TTC549 (cell line): ENCODE results near the gene RNU4-1.
"Not testable (repeated sequence)": the region's sequence is repeated elsewhere in the genome, so short reads cannot be mapped to it uniquely, and the experiment has no call there.

Experiments
- FAIRE-seq: peaks from 2 replicates; lab custom pipeline; 2012; peaks lifted over from hg19 to GRCh38; lab: Jason Lieb, UNC

The RNU4-1 gene

DNA sequence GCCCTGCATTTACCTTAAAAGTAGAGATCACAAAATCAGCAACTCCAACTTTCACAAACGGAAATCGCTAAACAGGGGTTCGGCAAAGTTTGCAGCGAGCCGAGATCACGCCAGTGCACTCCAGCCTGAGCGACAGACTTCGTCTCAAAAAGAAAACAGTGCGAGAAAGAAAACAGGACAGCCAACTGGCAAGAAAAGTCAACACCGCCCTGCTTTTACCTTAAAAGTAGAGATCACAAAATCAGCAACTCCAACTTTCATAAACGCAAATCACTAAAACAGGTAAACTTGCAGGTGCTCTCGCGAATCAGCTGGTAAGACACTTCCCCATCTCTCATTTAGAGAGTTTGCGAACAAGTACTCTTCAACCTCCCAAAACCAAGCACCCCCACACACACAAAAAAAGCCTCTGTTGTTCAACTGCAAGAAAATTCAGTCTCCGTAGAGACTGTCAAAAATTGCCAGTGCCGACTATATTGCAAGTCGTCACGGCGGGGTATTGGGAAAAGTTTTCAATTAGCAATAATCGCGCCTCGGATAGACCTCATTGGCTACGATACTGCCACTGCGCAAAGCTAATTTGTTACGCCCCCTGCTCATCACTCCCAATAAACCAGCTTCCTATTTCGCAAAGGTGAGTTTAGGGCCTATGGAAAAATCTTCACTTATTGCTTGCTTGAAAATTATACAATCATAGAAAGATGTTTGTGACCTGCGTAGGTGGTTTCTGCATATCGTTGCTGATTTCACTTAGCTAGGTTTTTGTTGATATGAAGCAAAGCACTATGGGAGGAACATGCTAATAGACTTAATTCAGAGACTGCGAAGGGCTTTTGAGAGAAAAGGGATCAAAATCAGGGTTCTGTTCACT, at the start of gene RNU4-1:
Gene RNU4-1, minus strand, starts transcription at position 577 of the 871 bp plus-strand sequence.
- peak; percentile 89 for FAIRE-seq

DNA sequence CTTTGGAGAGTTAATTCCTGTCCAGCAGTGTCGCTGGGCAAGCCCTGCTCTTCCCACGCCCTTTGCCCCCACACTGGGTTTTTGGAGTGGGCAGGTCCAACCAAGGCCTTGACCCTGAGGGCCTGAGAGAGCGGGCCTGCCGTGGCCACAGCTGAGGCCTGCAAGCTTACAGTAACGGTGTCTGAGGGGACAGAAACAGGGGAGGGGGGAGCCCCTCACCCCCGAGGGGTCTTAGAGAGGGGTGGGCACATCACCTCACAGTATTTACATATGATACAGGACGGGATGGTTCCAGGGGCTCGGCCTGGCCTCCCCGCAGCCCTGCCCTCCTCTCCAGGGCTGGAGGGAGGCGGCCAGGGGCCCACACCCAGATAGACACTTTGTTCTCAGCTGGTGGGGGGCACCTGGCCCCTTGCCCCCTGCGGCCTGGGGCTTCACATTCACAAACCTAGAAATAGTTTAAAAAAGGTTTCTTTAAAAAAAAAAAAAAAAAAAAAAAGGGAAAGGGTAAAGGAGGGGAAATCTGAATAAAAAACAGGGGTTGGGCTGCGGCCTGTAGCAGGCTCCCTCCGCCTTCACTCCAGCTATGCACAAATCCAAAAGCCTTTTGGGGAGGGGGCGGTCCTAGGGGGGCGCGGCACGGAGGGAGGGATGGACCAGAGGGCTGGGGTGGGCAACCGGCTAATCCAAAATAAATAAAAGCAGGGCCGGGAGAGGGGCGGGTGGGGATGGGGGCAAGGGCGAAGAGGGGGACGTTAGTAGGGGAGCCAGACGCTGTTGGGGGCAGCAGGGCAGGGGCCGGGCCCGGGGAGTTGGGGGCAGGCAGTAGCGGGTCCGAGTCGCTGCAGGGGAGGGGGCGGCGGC, 49.4 kb upstream of the RNU4-1 start:
- no peak for FAIRE-seq

DNA sequence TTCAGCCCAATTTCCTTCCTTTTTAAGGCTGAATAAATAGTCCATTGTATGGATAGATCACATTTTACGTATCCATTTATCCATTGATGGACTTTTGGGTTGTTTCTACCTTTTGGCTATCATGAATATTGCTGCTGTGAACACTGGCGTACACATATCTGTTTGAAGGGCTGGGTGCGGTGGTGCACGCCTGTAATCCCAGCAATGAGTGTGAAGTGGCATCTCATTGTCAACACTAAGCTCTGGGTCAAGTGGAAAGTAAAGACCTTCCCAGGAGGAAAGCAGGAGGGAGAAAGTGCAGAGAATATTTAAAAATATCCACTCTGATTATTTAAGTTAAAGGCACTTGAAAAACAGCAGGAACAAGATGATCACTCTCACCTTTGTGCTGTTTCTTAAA, 46.2 kb upstream of the RNU4-1 start:
- no peak for FAIRE-seq

DNA sequence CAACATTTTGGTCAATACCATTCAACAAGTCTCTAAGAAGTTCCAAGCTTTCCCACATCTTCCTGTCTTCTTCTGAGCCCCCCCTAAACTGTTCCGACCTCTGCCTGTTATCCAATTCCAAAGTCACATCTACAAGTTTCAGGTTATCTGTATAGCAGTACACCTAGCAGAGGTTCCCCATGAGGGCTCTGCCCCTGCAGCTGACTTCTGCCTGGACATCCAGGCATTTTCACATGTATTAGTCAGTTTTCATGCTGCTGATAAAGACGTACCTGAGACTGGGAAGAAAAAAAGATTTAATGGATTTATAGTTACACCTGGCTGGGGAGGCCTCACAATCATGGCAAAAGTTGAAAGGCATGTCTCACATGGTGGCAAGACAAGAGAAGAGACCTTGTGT, 44.7 kb upstream of the RNU4-1 start:
- no peak for FAIRE-seq

DNA sequence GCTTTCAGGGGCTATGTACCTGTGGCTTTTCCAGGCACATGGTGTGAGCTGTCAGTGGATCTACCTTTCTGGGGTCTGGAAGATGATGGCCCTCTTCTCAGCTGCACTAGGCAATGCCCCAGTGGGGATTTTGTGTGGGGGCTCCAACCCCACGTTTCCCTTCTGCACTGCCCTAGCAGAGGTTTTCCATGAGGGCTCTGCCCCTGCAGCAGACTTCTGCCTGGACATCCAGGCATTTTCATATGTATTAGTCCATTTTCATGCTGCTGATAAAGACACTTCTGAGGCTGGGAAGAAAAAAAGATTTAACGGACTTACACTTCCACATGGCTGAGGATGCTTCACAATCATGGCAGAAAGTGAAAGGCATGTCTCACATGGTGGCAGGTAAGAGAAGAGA, 43.4 kb upstream of the RNU4-1 start:
- FAIRE-seq: not testable (repeated sequence)

DNA sequence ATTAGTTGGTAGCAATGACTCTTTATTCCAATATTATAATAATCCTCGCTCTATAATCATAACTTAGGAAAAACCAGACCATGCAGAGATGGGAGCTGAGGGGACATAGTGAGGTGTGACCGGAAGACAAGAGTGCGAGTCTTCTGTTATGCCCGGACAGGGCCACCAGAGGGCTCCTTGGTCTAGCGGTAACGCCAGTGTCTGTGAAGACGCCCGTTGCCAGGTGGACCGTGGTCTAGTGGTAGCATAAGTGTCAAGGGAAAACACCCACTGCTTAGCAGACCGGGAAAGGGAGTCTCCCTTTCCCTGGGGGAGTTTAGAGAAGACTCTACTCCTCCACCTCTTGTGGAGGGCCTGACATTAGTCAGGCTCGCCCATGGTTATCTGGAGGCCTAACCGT, 42.4 kb upstream of the RNU4-1 start:
- not testable (repeated sequence) for FAIRE-seq

DNA sequence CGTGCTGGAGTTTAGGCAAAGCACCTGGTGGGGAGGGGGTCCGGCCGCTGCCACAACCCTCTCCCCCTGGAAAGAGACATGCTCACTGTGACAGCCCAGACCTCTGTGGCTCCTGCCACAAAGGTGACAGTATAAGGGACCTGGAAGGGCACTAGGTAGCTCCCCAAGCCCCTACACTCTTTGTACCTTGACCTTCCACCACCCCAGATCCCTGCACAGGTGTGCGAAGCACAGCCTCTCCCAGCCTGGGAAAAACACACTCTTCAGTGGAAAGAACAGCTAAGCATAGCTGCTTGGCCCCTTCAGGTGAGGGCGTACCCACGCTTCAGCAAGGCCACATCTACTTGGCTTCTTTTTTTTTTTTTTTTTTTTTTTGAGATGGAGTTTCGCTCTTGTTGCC, 39.5 kb upstream of the RNU4-1 start:
- no peak for FAIRE-seq

DNA sequence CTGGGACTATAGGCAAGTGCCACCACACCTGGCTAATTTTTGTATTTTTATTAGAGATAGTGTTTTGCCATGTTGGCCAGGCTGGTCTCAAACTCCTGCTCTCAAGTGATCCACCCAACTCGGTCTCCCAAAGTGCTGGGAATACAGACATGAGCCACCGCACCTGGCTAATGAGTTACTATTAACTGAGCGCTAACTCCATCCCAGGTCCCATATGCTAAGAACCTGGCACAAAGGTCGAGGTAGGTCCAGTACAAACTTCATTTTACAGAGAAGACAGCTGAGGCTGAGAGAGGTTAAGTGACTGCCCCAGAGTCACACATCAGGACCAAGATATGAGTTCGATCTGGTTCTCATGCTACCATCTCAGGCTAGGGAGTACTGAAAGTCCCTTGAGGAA, 39.0 kb upstream of the RNU4-1 start:
- no peak for FAIRE-seq

DNA sequence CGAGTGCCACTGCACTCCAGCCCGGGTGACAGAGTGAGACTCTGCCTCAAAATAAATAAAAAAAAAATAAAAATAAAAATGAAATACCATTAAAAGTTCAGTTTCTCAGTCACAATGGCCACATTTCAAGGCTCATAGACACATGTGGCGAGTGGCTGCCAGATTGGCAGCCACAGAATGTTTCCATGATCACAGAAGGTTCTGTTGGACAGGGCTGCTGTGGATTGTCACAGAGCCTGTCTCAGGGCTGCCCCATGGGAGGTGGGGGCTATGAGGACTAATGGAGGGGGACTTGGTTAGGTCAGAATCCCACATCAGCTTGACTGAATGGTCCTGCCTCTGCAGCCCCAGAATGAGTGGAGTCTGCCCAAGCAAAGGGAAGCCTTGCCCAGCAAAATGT, 38.4 kb upstream of the RNU4-1 start:
- FAIRE-seq: no peak

DNA sequence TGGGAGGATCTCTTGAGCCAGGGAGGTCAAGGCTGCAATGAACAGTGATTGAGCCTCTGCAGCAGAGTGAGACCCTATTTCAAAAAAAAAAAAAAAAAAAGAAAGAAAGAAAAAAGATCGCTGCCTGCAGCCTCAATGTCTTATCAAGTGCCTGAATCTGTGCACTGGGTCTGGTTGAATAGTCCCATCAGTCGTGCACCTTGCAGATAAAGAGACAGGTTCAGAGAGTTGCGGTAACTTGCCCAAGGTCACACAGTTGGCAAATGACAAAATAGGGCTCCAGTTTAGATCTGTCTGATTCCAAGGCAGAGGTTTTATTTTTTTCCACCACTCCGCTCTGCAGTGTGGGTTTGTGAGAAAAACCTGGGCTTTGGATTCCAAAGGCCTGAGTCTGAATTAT, 35.2 kb upstream of the RNU4-1 start:
- no peak for FAIRE-seq

DNA sequence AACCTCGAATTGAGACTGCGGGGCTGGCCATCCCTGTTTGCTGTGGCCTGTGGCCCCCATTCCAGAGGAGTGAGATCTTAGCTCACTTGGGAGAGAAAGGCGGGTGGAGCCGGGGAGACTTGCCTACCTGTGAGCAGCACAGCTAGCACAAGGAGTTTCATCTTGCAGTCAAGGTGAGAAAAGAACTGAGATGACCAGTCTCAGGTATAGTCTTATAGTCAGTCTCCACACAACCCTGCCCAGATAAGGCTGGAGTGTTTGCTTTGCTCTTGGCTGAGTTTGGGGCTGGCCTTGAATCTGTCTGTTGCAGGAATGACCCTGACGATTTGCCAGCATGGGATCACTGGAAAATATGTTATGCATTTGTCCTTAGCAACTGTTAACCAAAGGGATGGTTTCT, 34.6 kb upstream of the RNU4-1 start, which contains the start of gene PLA2G1B:
Gene PLA2G1B, minus strand, starts transcription at position 187 of the 400 bp plus-strand sequence. Its CDS starts 26 bp downstream, at position 161.
- FAIRE-seq: no peak

DNA sequence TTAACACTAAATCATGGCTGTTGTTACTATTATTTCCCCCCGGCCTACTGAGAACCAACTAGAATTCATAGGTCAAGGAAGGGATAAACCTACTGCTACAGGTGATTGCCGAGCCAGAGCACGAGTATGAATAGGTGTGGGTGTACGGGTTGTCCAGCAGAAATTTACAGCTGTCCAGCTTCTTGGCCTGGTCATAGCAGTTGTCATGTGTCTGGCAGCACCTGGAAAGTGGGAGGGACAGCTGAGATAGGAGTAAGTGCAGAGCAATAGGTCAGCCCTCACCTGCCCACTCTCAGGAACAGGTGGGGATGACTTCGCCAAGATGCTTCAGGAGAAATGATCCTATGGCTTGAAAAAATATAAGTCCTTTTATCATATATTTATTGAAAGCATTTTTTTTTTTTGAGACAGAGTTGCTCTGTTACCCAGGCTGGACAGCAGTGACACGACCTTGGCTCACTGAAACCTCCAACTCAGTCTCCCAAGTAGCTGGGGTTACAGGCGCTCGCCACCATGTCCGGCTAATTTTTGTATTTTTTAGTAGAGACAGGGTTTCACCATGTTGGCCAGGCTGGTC, 31.9 kb upstream of the RNU4-1 start:
- FAIRE-seq: no peak

DNA sequence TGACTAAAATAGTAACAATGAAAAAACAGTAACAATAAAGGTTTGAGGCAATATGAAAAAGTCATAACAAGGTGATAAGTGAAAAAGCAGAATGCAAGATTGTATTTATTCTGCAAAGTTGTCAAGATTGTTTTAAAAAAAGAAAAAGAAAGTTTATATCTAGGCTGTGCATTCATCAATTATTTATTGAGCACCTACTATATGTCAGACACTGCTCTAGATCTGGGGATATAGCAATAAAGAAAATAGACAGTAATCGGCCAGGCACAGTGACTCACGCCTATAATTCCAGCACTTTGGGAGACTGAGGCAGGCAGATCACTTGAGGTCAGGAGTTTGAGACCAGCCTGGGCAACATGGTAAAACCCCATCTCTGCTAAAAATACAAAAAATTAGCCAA, 30.7 kb upstream of the RNU4-1 start:
- FAIRE-seq: no peak

DNA sequence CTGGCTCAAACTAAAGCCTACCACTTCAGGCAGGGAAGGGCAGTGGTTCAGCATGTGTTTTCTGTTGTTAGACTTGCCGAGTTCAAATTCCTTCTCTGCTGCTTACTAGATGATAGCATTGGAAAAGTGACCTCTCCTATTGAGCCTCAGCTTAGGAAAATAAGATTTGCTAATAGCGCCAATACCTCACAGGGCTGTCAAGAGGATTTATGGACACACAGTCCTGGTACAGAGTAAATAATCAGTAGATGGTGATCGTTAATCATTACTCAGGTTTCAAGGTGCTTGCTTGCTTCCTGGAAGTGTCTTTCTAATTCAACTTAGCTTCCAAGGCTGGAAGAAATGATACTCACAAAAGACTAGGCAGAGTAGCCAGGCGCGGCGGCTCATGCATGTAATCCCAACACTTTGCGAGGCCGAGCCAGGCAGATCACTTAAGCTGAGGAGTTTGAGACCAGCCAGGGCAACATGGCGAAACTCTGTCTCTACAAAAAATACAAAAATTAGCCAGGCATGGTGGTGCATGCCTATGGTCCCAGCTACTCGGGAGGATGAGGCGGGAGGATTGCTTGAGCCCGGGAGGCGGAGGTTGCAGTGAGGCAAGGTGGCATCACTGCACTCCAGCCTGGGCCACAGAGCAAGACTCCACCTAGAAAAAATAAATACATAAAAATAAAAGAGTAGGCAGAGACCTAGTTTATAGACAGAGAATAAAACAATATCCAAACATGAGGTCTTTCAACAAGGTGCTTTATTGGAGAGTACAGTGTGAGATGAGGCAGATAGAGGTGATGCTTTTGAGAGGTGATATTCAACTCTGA, 28.6 kb upstream of the RNU4-1 start:
- FAIRE-seq: no peak

DNA sequence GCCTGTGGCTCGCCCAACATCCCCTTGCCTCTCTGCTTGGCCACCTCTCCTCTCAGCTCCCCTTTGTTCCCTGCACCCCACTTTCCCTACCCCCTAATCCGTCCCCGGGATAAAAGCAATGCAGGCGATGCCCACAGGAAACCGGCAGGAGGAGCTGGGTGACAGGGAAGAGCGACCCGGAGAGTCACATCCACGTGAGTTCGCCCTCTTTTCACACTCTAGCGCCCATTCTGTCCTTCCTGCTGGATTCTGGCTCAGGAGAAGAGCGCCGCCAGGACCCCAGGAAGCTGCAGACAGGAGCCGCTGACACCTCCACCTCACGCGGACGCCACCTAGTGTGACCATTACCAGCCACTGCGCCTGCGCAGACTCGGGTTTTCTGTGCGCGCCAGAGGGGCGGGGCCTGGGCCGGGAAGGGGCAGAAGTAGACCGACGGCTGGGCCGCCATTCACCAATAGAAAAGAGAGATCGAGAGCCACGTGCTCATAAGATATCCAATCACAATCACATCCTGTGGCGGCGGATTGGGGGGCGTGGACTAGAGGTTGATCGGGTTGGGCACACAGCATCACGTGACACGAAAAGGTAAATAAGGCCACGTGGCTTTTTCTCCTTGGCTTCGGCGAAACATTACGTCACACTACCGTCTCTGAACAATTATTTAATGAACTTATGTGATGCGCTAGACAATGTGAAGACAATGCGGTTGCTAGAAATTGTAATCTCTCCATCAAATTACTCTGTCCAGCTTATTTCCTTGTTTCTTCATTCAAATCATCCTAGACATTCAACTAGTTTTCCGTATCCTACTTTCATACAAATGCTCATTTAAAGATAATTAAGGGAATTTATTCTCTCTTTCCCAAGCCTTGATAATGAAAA, 24.4 kb upstream of the RNU4-1 start:
- peak; percentile 98 for FAIRE-seq

DNA sequence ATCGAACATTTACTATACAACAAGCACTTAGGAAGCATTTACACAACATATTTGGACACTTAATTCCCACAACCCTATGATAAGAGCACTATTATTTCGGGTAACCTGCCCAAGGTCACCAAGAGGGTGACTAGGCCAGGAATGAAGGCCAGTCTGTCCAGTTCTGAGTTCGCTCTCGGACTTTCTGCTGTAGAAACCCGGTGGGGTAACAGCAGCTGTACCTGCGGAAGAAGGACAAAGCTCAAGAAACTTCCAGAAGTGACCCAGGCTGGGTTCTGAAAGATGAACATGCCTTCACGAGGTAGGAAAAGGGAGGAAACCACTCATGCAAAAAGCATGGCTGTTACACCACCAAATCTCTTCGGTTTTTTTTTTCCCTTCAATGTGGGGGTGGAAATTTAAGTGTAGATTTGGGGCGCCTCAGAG, 23.8 kb upstream of the RNU4-1 start:
- no peak for FAIRE-seq

DNA sequence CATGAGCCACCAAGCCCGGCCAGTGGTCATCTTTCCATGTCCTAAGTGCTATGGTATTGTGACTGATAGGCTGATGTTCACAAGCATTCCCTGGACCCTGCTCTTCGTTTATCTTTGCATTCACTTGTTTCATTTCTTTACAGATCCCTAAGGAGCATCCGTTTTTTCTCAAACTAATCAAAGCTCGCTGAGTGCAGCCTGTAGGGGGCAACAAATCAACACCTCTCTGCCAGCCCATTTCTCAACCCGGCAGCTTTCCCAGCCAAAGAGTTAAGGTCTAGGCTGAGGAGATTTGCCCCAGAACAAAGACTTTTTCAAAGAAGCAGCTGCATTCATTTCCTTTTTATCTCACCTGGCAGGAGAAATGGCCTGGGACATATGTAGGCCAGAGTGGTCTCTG, 21.2 kb upstream of the RNU4-1 start:
- FAIRE-seq: no peak

DNA sequence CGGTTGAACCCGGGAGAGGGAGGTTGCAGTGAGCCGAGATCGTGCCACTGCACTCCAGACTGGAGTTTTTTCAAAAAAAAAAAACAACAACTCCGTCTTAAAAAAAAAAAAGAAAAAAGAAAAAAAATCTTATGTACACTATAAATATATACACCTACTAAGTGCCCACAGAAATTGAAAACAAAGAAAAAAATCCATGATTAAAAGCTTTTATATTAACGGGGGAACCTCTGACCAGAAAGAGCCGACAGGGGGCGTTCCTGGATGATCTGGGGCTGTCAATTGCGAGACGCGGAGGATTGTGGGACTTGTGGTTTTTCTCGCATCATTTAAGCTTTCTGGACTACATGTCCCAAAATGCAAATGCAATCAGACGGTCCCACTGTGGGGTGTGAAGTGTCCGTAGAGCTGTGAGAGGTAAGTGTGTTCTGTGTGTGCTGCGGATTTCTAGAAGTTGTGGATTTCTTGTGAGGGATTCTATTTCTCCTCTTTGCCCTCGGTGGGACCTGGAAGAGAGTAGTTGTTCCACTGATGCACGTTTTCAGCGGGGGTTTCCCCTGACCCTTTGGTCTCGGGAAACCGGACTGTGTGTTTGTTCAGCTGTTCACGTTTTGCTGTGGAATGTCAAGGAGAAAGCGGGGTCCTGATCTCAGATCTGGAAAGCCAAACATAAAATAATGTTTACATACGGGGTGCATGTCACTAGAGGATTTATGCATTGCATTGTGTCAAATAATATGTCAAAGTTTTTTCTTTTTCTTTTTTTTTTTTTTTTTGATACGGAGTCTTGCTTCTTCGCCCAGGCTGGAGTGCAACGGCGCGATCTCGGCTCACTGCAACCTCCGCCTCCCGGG, 9.2 kb upstream of the RNU4-1 start, which contains the start of gene SIRT4:
Gene SIRT4, plus strand, starts transcription at position 360 of the 854 bp plus-strand sequence. CDS start 1,241 bp downstream, outside the sequence.
- FAIRE-seq: peak; percentile 93

DNA sequence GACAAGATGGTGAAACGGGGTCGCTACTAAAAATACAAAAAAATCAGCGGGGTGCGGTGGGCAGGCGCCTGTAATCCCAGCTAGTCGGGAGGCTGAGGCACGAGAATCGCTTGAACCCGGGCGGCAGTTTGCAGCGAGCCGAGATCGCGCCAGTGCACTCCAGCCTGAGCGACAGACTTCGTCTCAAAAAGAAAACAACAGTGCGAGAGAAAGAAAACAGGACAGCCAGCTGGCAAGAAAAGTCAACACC, 701 bp downstream of the RNU4-1 start:
- no peak for FAIRE-seq
